Activated naive CD4-positive, alpha-beta T cell treated with anti-CD3 and anti-CD28 coated beads for 36 hours (primary cell): Measurements from ENCODE around the gene PPP2R5C. TPM values are rescaled to one million over a fixed set of nuclear protein-coding genes. Genes with fewer than 3 reads are reported as not detected.

Source experiments
- CTCF ChIA-PET: fragments of 350-600 bp; sonication (Branson Sonifier 250); formaldehyde crosslinking; loops from one replicate; lab custom pipeline; 2021; ENCODE audit warnings: antibody characterized with exemption; lab: Charles Lee
- DNase-seq: peaks from one replicate; pipeline ENCODE4 v3.0.0-alpha.2; 2020
- H3K27ac Mint-ChIP-seq: one replicate; pipeline ENCODE4 v1.8.0; 2021; ENCODE audit warnings: mild to moderate bottlenecking, mixed read lengths
- H3K27me3 Mint-ChIP-seq: one replicate; pipeline ENCODE4 v1.8.0; 2021; ENCODE audit warnings: low read depth, mixed read lengths
- H3K36me3 Mint-ChIP-seq: one replicate; pipeline ENCODE4 v1.8.0; 2021; ENCODE audit warnings: low read depth, mixed read lengths
- H3K4me1 Mint-ChIP-seq: one replicate; pipeline ENCODE4 v1.8.0; 2021; ENCODE audit warnings: low read depth, mixed read lengths
- H3K4me3 Mint-ChIP-seq: one replicate; pipeline ENCODE4 v1.8.0; 2021; ENCODE audit warnings: mild to moderate bottlenecking, moderate library complexity, mixed read lengths
- H3K9me3 Mint-ChIP-seq: one replicate; pipeline ENCODE4 v1.8.0; 2021; ENCODE audit warnings: mixed read lengths
- intact Hi-C: fragments of 100-400 bp; cut with micrococcal nuclease; formaldehyde crosslinking; loops from one replicate; pipeline ENCODE4 v1.15.1; 2023
- total RNA-seq, 2 experiments: library from RNA; stranded (reverse); gene quantifications; one replicate each; pipeline ENCODE4 v1.2.3, GENCODE V29; 2021

PPP2R5C gene
- total RNA-seq, 2 experiments from 2014 or later, result 280 to 294 TPM

GRCh38 chr14:101889366-101889765 lies 127.9 kb downstream of the PPP2R5C start:
- Mint-ChIP-seq H3K27me3 (no peaks in the 10 kb centered on the region), H3K9me3 (no peaks in the 10 kb centered on the region), H3K4me1 (no peaks in the 10 kb centered on the region), H3K27ac (peak overlapping the region; percentile 56), H3K4me3 (no peak overlapping the region), H3K36me3 (peaks cover 23% of the 10 kb centered on the region)
- DNase-seq, result no peak
- CTCF ChIA-PET, result no interaction called here
- intact Hi-C loops, result no loop called here

GRCh38 chr14:101889898-101890297 lies 128.4 kb downstream of the PPP2R5C start:
- intact Hi-C loops, result loop anchor here (5.0 kb wide), 1 partner anchor 183 kb away; no protein-coding TSS in a partner anchor
- Mint-ChIP-seq H3K4me1 (no peaks in the 10 kb centered on the region), H3K4me3 (no peak overlapping the region), H3K27me3 (no peaks in the 10 kb centered on the region), H3K27ac (no peak overlapping the region), H3K9me3 (no peaks in the 10 kb centered on the region), H3K36me3 (peaks cover 24% of the 10 kb centered on the region)
- CTCF ChIA-PET, result no interaction called here
- DNase-seq, result no peak

- Mint-ChIP-seq H3K36me3 (peaks cover 22% of the 10 kb centered on the region), H3K4me3 (no peak overlapping the region)
Measured at GRCh38 chr14:101891471-101891870, 130.0 kb downstream of the PPP2R5C start.

GRCh38 chr14:101893759-101894158 lies 132.2 kb downstream of the PPP2R5C start:
- Mint-ChIP-seq H3K4me3 (no peak overlapping the region), H3K36me3 (peaks cover 29% of the 10 kb centered on the region), H3K9me3 (no peaks in the 10 kb centered on the region), H3K27me3 (no peaks in the 10 kb centered on the region), H3K4me1 (no peaks in the 10 kb centered on the region), H3K27ac (no peak overlapping the region)
- CTCF ChIA-PET, result interaction anchor here (1.5 kb wide), 1 partner anchor 186 kb away, joined by 6 read pairs; no protein-coding TSS in a partner anchor
- intact Hi-C loops, result loop anchor here (5.0 kb wide), 1 partner anchor 186 kb away; no protein-coding TSS in a partner anchor
- no peak for DNase-seq

More at GRCh38 chr14:101891471-101891870, 130.0 kb downstream of the PPP2R5C start:
- H3K4me1 Mint-ChIP-seq, result no peaks in the 10 kb centered on the region
- H3K27me3 Mint-ChIP-seq, result no peaks in the 10 kb centered on the region
- H3K9me3 Mint-ChIP-seq, result no peaks in the 10 kb centered on the region
- H3K27ac Mint-ChIP-seq, result no peak overlapping the region
- CTCF ChIA-PET, result interaction anchor here (1.0 kb wide), 1 partner anchor 121 kb away, joined by 4 read pairs; no protein-coding TSS in a partner anchor
- intact Hi-C loops, result loop anchor here (5.0 kb wide), 1 partner anchor 184 kb away; no protein-coding TSS in a partner anchor
- DNase-seq, result no peak

GRCh38 chr14:101894365-101895081 lies 133.0 kb downstream of the PPP2R5C start:
- intact Hi-C loops, result loop anchor here (5.0 kb wide), 1 partner anchor 187 kb away; no protein-coding TSS in a partner anchor
- no peak for DNase-seq
- Mint-ChIP-seq H3K27me3 (no peaks in the 10 kb centered on the region), H3K4me3 (no peak overlapping the region), H3K27ac (no peak overlapping the region), H3K4me1 (no peaks in the 10 kb centered on the region), H3K9me3 (no peaks in the 10 kb centered on the region), H3K36me3 (peaks cover 27% of the 10 kb centered on the region)
- CTCF ChIA-PET, result interaction anchor here (0.6 to 1.5 kb wide), 2 partner anchors 51 to 187 kb away, joined by 6 read pairs; no protein-coding TSS in a partner anchor

- Mint-ChIP-seq H3K4me1 (no peaks in the 10 kb centered on the region), H3K9me3 (no peaks in the 10 kb centered on the region), H3K27me3 (no peaks in the 10 kb centered on the region), H3K4me3 (no peak overlapping the region), H3K27ac (no peak overlapping the region), H3K36me3 (peaks cover 30% of the 10 kb centered on the region)
- DNase-seq, result no peak
- intact Hi-C loops, result no loop called here
- CTCF ChIA-PET, result no interaction called here
Measured at GRCh38 chr14:101895256-101895655, 133.7 kb downstream of the PPP2R5C start.

- peaks cover 41% of the 10 kb centered on the region for H3K36me3 Mint-ChIP-seq
- no peak overlapping the region for H3K4me3 Mint-ChIP-seq
- no peak overlapping the region for H3K27ac Mint-ChIP-seq
- H3K4me1 Mint-ChIP-seq, result no peaks in the 10 kb centered on the region
- CTCF ChIA-PET, result interaction anchor here (0.6 to 0.9 kb wide), 2 partner anchors 18 to 56 kb away, joined by 3 to 4 read pairs; no protein-coding TSS in a partner anchor
- intact Hi-C loops, result no loop called here
- no peaks in the 10 kb centered on the region for H3K9me3 Mint-ChIP-seq
- H3K27me3 Mint-ChIP-seq, result no peaks in the 10 kb centered on the region
- no peak for DNase-seq
Measured at GRCh38 chr14:101897326-101897725, 135.8 kb downstream of the PPP2R5C start.

GRCh38 chr14:101898416-101898815 lies 136.9 kb downstream of the PPP2R5C start:
- intact Hi-C loops, result no loop called here
- H3K4me3 Mint-ChIP-seq, result no peak overlapping the region
- H3K27ac Mint-ChIP-seq, result no peak overlapping the region
- H3K27me3 Mint-ChIP-seq, result no peaks in the 10 kb centered on the region
- H3K9me3 Mint-ChIP-seq, result no peaks in the 10 kb centered on the region
- CTCF ChIA-PET, result interaction anchor here (0.6 to 0.9 kb wide), 4 partner anchors 17 to 101 kb away, joined by 3 to 5 read pairs (median 4); no protein-coding TSS in a partner anchor
- DNase-seq, result no peak
- H3K36me3 Mint-ChIP-seq, result peaks cover 45% of the 10 kb centered on the region
- H3K4me1 Mint-ChIP-seq, result no peaks in the 10 kb centered on the region

- Mint-ChIP-seq H3K9me3 (no peaks in the 10 kb centered on the region), H3K27ac (no peak overlapping the region), H3K4me3 (no peak overlapping the region), H3K36me3 (peaks cover 44% of the 10 kb centered on the region), H3K4me1 (no peaks in the 10 kb centered on the region), H3K27me3 (no peaks in the 10 kb centered on the region)
- CTCF ChIA-PET, result interaction anchor here (0.9 kb wide), 1 partner anchor 101 kb away, joined by 4 read pairs; no protein-coding TSS in a partner anchor
- intact Hi-C loops, result no loop called here
- DNase-seq, result no peak
Measured at GRCh38 chr14:101899263-101899662, 137.8 kb downstream of the PPP2R5C start.

- CTCF ChIA-PET, result no interaction called here
- no peaks in the 10 kb centered on the region for H3K27me3 Mint-ChIP-seq
- no peaks in the 10 kb centered on the region for H3K4me1 Mint-ChIP-seq
- no peak for DNase-seq
- no peaks in the 10 kb centered on the region for H3K9me3 Mint-ChIP-seq
- no peak overlapping the region for H3K4me3 Mint-ChIP-seq
- no peak overlapping the region for H3K27ac Mint-ChIP-seq
- intact Hi-C loops, result no loop called here
- peaks cover 46% of the 10 kb centered on the region for H3K36me3 Mint-ChIP-seq
Measured at GRCh38 chr14:101900253-101900652, 138.7 kb downstream of the PPP2R5C start.

GRCh38 chr14:101903111-101903561 lies 141.6 kb downstream of the PPP2R5C start:
- Mint-ChIP-seq H3K4me3 (no peak overlapping the region), H3K27me3 (no peaks in the 10 kb centered on the region), H3K9me3 (no peaks in the 10 kb centered on the region), H3K27ac (no peak overlapping the region), H3K4me1 (no peaks in the 10 kb centered on the region), H3K36me3 (peaks cover 48% of the 10 kb centered on the region)
- CTCF ChIA-PET, result interaction anchor here (1.1 to 2.2 kb wide), 2 partner anchors 132 to 196 kb away, joined by 4 to 6 read pairs; no protein-coding TSS in a partner anchor
- DNase-seq, result no peak
- intact Hi-C loops, result no loop called here

- intact Hi-C loops, result no loop called here
- Mint-ChIP-seq H3K4me3 (no peak overlapping the region), H3K27ac (no peak overlapping the region), H3K4me1 (no peaks in the 10 kb centered on the region), H3K27me3 (no peaks in the 10 kb centered on the region), H3K9me3 (no peaks in the 10 kb centered on the region), H3K36me3 (peaks cover 43% of the 10 kb centered on the region)
- CTCF ChIA-PET, result no interaction called here
- no peak for DNase-seq
Measured at GRCh38 chr14:101905614-101906013, 144.1 kb downstream of the PPP2R5C start.
